Measurements from ENCODE around the gene POLR1D. TPM values are rescaled to one million over a fixed set of nuclear protein-coding genes. Genes with fewer than 3 reads are reported as not detected.

POLR1D gene
- total and polyA plus RNA-seq, 3 donors from 2014 or later, result 126 to 180 (median 136) TPM

GRCh38 chr13:27631156-27631555 lies 9.5 kb downstream of the POLR1D start:
- Histone ChIP-seq H3K4me3 (no peak overlapping the region), H3K36me3 (ENCODE audit: low read depth, missing control alignments) (no peaks in the 10 kb centered on the region), H3K4me1 (no peaks in the 10 kb centered on the region), H3K27ac (no peak overlapping the region), H3K9me3 (no peaks in the 10 kb centered on the region), H3K27me3 (no peaks in the 10 kb centered on the region)
- DNase-seq, result no peak
- WGBS, 2 donors, result 86 to 96% methylated on average over 3 to 4 of the region's 4 CpGs
- TF ChIP-seq CTCF (IDR thresholded peaks at IDR 0.05), result no peak
- TF ChIP-seq POLR2A (IDR thresholded peaks at IDR 0.05), result no peak
- intact Hi-C loops (cut with DNase I; ENCODE audit: low total_unique reads), result no loop called here

GRCh38 chr13:27631665-27632064 lies 10.0 kb downstream of the POLR1D start:
- no peaks in the 10 kb centered on the region for H3K36me3 ChIP-seq (ENCODE audit: low read depth, missing control alignments)
- intact Hi-C loops (cut with DNase I; ENCODE audit: low total_unique reads), result no loop called here
- 75 to 95% methylated on average over 2 of the region's 2 CpGs for WGBS, 2 donors
- H3K9me3 ChIP-seq, result no peaks in the 10 kb centered on the region
- H3K27ac ChIP-seq, result no peak overlapping the region
- H3K4me1 ChIP-seq, result no peaks in the 10 kb centered on the region
- H3K4me3 ChIP-seq, result no peak overlapping the region
- no peak for TF ChIP-seq POLR2A (IDR thresholded peaks at IDR 0.05)
- TF ChIP-seq CTCF (IDR thresholded peaks at IDR 0.05), result no peak
- no peaks in the 10 kb centered on the region for H3K27me3 ChIP-seq
- no peak for DNase-seq

GRCh38 chr13:27632214-27632613 lies 10.5 kb downstream of the POLR1D start:
- intact Hi-C loops (cut with DNase I; ENCODE audit: low total_unique reads), result no loop called here
- 81 to 92% methylated on average over 4 of the region's 4 CpGs for WGBS, 2 donors

GRCh38 chr13:27632648-27633047 lies 11.0 kb downstream of the POLR1D start:
- DNase-seq, result no peak
- Histone ChIP-seq H3K9me3 (no peaks in the 10 kb centered on the region), H3K36me3 (ENCODE audit: low read depth, missing control alignments) (no peaks in the 10 kb centered on the region), H3K27ac (no peak overlapping the region), H3K27me3 (no peaks in the 10 kb centered on the region), H3K4me1 (no peaks in the 10 kb centered on the region), H3K4me3 (no peak overlapping the region)
- intact Hi-C loops (cut with DNase I; ENCODE audit: low total_unique reads), result no loop called here
- 91 to 100% methylated on average over 1 of the region's 1 CpG for WGBS, 2 donors
- TF ChIP-seq CTCF (IDR thresholded peaks at IDR 0.05) (no peak), POLR2A (IDR thresholded peaks at IDR 0.05) (no peak)

More at GRCh38 chr13:27632214-27632613, 10.5 kb downstream of the POLR1D start:
- no peak overlapping the region for H3K27ac ChIP-seq
- H3K4me1 ChIP-seq, result no peaks in the 10 kb centered on the region
- no peak for TF ChIP-seq POLR2A (IDR thresholded peaks at IDR 0.05)
- TF ChIP-seq CTCF (IDR thresholded peaks at IDR 0.05), result no peak
- H3K9me3 ChIP-seq, result no peaks in the 10 kb centered on the region
- DNase-seq, result no peak
- no peaks in the 10 kb centered on the region for H3K36me3 ChIP-seq (ENCODE audit: low read depth, missing control alignments)
- H3K4me3 ChIP-seq, result no peak overlapping the region
- H3K27me3 ChIP-seq, result no peaks in the 10 kb centered on the region

- Histone ChIP-seq H3K36me3 (ENCODE audit: low read depth, missing control alignments) (no peaks in the 10 kb centered on the region), H3K4me1 (peaks cover 8% of the 10 kb centered on the region), H3K27me3 (no peaks in the 10 kb centered on the region), H3K4me3 (no peak overlapping the region), H3K9me3 (no peaks in the 10 kb centered on the region), H3K27ac (no peak overlapping the region)
- intact Hi-C loops (cut with DNase I; ENCODE audit: low total_unique reads), result no loop called here
- TF ChIP-seq POLR2A (IDR thresholded peaks at IDR 0.05), result no peak
- TF ChIP-seq CTCF (IDR thresholded peaks at IDR 0.05), result no peak
- no peak for DNase-seq
- WGBS, 2 donors, result 66 to 79% methylated on average over 2 of the region's 2 CpGs
Observed at GRCh38 chr13:27634231-27634630, 12.5 kb downstream of the POLR1D start.
